Measurements from ENCODE around the gene AKNA. TPM values are rescaled to one million over a fixed set of nuclear protein-coding genes. Genes with fewer than 3 reads are reported as not detected.

AKNA gene
- total and polyA plus RNA-seq, 2 of the 8 experiments (the other 6 are each of a cell fraction or from before 2014, with no cell fraction given), result 21.0 to 27.4 TPM

- TF ChIP-seq POLR2AphosphoS5 (IDR thresholded peaks at IDR 0.05; ENCODE audit: low read depth, low read length), result no peak
- no peak for TF ChIP-seq CHD7 (IDR thresholded peaks at IDR 0.05; ENCODE audit: insufficient replicate concordance, low read length)
- TF ChIP-seq BCL11A (IDR thresholded peaks at IDR 0.05; ENCODE audit: low read depth in 2 of 2, low read length in 2 of 2), result no peak
- TF ChIP-seq HDAC6 (IDR thresholded peaks at IDR 0.05; ENCODE audit: low read depth, low read length), result no peak
- no peak for TF ChIP-seq SP4 (IDR thresholded peaks at IDR 0.05; ENCODE audit: low read length)
- no peak for TF ChIP-seq SUZ12 (IDR thresholded peaks at IDR 0.05; ENCODE audit: low read length)
- TF ChIP-seq ATF2 (IDR thresholded peaks at IDR 0.05; ENCODE audit: low read length), result no peak
- TF ChIP-seq JUND (IDR thresholded peaks at IDR 0.05; ENCODE audit: low read length), result no peak
Measured at GRCh38 chr9:114299286-114300152, 88.3 kb downstream of the AKNA start (continued).
